ENCODE measurements around the gene GLIPR1.
"Not testable (repeated sequence)": the region's sequence is repeated elsewhere in the genome, so short reads cannot be mapped to it uniquely, and the experiment has no call there.

DNA sequence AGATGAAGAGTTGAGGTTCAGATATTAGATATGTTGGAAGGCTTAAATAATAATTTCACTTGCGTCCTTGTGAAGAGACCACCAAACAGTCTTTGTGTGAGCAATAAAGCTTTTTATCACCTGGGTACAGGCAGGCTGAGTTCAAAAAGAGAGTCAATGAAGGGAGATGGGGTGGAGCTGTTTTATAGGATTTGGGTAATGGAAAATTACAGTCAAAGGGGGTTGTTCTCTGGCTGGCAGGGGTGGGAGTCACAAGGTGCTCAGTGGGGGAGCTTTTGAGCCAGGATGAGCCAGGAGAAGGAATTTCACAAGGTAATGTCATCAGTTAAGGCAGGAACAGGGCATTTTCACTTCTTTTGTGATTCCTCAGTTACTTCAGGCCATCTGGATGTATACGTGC is 3.9 kb downstream of the GLIPR1 start:
- not testable (repeated sequence) for TF ChIP-seq POLR2A (IDR thresholded peaks at IDR 0.05)
- TF ChIP-seq, protein P1, sequence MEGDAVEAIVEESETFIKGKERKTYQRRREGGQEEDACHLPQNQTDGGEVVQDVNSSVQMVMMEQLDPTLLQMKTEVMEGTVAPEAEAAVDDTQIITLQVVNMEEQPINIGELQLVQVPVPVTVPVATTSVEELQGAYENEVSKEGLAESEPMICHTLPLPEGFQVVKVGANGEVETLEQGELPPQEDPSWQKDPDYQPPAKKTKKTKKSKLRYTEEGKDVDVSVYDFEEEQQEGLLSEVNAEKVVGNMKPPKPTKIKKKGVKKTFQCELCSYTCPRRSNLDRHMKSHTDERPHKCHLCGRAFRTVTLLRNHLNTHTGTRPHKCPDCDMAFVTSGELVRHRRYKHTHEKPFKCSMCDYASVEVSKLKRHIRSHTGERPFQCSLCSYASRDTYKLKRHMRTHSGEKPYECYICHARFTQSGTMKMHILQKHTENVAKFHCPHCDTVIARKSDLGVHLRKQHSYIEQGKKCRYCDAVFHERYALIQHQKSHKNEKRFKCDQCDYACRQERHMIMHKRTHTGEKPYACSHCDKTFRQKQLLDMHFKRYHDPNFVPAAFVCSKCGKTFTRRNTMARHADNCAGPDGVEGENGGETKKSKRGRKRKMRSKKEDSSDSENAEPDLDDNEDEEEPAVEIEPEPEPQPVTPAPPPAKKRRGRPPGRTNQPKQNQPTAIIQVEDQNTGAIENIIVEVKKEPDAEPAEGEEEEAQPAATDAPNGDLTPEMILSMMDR (IDR thresholded peaks at IDR 0.05): not testable (repeated sequence)

All from heart left ventricle (tissue), 13 donors.